NOMO-1 treated with DMSO at 0.1 percent for 48 hours (cell line): ENCODE data around the gene GALM.
"Not testable (repeated sequence)": the region's sequence is repeated elsewhere in the genome, so short reads cannot be mapped to it uniquely, and the experiment has no call there.

ENCODE experiments used
- DNase-seq: peaks from one replicate; lab custom pipeline; 2025; ENCODE audit not compliant: unreplicated experiment; lab: John Stamatoyannopoulos, UW

GALM gene

DNA sequence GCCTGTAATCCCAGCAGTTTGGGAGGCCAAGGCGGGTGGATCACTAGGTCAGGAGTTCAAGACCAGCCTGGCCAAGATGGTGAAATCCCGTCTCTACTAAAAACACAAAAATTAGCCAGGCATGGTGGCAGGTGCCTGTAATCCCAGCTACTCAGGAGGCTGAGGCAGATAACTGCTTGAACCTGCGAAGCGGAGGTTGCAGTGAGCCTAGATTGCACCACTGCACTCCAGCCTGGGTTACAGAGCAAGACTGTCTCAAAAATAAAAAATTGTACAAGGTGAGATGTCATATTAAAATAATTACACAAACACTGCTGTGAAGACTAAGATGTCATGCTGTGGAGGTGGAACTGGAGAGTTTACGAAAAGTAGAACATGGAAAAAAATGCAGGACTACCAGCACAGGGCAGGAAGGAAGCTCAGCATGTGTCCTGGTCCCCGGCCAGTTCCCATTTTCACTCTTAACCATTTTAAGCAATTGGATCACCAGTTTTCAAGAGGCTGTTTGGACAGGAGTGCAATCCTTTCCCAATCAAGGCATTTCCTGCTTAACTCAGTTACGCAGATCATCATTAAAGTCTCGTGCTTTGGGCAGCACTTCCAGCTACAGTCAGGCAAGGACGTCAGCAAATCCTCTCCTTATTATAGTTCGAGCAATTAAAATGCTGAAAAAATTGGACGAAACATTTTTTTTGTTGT, 71.2 kb downstream of the GALM start:
- peak; percentile 19 for DNase-seq

DNA sequence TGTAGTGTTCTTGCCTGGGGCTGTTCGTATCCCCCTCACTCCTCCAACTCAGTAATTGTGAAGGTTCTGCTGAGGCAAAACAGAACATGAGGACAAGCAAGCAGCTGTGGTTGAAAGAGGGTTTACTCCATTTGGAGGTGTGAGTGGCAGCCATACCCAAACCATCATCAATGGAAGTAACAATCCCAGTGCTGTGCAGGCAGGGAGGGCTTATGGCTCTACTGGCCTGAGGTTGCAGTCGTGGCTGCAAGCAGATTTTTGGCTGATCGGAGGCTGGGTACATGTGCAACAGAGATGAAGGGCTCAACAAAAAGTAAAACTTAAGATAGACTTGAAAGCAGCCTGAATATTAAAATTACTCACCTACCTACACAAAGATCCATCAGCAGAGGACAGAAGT, 72.0 kb downstream of the GALM start:
- no peak for DNase-seq

DNA sequence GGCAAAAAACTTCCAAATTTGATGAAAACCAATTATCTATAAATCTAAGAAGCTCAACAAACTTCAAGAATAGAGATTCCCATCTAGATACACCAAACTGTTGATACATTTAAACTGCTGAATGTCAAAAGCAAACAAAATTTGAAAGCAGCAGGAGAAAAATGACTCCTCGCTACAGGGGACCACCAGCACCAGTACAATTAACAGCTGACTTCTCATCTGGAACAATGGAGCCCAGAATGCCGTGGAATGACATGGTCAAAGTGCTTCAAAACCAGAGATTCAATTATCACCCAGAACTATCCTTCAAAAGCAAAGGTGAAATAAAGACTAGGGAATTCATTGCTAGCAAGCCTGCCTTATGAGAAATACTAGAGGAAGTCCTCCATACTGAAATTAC, 73.6 kb downstream of the GALM start:
- no peak for DNase-seq

DNA sequence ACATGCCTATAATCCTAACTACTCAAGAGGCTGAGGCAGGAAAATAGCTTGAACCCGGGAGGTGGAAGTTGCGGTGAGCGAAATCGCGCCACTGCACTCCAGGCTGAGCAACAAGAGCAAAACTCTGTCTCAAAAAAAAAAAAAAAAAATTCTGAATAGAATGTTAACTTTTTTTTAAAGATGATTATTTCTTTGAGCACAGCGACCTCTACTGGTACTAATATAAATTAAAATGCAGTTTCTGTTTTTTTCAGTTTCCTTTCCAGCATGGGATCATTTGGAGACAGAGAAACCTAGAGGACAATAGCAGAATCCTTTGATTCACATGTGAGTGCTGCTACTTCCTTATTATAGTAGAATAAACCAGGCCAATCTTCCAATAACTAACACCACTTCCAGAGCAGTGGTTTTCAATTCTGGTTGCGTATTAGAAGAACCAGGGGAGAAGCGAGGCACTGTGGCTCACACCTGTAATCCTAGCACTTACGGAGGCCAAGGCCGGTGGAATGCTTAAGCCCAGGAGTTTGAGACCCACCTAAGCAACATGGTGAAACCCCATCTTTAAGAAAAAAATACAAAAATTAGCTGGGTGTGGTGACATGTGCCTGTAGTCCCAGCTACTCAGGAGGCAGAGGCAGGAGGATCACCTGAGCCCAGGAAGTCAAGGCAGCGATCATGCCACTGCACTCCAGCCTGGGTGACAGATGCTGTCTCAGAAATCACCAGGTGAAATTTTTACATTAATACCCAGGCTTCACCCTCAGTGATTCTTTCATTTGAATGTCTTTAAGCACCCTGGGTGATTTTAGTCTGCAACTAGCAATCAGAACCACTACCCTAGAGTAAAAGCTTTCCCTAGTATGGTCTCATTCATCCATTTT, 75.2 kb downstream of the GALM start:
- peak; percentile 77 for DNase-seq

DNA sequence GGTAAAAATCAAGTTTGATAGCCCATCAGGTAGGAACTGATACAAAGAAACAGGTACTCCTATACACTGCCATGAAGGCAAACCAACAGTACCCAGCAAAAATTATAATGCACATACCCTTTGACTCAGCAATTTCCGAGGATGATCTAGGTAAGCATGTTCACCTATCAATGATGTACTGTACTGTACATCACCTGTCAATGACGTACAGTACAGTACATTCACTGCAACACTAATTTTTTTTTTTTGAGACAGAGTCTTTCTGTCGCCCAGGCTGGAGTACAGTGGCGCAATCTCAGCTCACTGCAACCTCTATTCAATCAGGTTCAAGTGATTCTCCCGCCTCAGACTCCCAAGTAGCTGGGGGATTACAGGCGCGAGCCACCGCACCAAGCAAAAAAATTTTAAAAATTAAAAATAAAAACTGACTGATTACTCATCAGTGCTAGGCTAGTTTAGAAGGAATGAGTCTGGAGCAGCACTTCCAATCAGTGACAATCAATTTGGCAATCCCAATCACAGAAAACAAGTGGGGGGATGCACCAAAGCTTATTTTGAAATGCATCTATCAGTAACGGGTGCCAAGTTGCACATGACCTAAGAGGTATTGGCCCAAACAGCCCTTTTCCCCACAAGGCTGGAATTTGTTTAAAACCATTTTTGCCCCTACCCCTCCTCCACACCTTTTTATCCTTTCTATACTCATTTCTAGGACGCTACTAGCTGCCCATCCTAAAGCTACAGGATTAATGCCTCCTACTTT, 77.1 kb downstream of the GALM start:
- no peak for DNase-seq

DNA sequence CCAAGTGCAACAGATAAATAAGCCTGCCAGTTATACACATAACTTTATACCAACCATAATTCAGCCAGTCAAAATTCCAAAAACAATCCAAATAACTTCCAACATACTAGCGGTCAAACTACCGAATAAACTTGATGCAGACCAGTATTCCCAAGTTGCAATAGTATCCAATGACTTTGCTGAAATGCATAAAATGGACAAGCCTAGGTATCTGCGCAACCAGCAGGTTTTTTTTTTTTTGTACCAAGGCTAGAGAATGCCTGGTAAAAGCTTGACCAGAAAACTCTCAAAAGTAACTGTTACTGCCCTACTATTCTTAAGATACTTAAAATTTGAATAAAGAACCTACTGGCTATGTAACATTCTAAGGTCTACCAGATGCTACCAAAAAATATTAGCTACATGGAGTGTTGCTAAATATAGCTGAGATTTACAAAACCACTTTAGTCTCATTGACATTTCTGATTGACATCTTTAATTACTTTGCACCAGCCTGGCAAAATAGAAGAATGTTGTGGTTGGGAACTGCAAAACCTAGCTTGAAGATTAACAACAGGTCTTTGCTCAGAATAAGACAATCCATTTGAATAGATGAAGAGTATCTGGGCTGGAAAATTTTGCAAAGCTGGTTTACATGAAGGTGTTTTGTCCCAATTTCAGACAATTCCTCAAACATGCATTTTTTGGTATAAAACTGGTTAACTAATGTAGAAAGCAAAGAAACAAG, 77.9 kb downstream of the GALM start:
- DNase-seq, result no peak

DNA sequence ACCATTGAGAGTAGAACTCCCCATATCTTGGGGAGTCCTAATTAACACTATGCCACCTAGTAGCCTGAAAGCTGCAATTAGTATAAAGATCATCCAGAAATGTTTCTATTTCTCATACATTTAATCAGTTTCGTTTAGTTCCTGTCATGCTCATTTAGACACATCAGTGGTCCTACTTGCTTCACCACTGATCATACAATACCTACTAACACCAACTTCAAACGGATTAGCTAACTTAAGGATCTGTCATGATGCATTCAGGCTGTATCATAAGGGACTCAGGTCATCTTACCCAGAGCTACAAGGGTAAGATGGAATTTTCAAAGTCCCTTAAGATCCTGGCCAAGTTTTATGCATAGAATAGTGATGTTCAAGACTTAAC, 78.5 kb downstream of the GALM start:
- DNase-seq, result no peak

DNA sequence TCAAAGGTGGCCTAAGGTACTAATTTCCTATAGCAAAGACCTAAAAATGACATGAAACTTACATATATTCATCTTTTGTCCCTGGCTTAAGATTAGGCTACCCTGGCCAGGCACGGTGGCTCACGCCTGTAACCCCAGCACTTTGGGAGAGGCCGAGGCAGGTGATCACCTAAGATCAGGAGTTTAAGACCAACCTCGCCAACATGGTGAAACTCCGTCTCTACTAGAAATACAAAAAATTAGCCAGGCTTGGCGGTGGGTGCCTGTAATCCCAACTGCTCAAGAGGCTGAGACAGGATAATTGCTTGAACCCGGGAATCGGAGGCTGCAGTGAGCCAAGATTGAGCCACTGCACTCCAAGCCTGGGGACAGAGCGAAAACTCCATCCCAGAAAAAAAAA, 79.4 kb downstream of the GALM start:
- no peak for DNase-seq

DNA sequence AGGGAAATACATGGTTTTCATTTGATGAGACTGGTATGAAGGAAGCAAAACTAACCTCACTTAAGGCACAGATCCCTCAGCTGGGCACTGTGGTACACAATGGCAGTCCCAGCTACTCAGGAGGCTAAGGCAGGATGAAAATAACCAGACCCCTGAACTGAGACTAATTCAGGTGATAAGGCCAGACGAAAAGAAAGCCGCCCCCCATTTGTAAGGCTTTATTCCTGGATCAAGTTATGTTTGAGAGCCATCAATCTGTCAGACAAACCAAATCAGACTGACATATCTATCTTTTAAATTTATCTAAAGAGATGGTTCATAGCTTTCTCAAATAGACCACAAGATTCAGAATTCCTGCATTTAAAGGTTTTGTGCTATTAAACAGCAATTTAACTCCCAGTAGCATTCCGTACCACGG, 81.1 kb downstream of the GALM start:
- no peak for DNase-seq

DNA sequence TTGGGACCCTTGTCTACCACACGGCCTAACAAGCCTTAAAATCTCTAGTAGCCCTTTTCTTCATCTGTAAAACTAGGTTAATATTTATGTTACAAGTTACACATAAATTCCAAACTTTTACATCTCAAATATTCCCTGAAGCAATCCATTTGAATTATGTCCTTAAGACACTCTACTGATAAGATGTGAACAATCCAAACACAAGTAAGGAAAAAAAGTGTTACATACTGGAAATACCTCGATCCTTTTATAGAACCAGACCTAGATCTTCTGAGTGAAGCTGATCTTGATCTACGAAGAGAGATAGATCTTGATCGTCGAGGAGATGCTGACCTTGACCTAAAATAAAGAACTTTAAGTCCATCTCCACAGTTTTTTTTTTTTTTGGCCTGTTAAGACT, 81.9 kb downstream of the GALM start:
- DNase-seq, result no peak

DNA sequence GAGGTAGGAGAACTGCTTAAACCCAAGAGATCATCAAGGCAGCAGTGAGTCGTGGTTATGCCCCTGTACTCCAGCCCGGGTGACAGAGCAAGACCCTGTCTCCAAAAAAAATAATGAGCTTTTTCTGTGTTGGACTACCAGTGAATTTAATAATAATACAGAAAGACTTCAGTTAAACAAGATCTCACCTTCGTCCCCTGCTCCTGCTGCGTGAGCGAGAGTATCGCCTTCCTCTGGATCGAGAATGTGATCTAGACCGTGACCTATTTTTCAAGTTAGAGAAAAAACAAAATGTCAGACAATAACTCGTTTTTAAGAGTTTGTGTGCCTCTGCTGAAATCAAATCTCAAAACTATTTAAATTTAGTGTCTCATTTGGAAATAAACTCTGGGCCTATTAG, 82.5 kb downstream of the GALM start:
- DNase-seq, result no peak

DNA sequence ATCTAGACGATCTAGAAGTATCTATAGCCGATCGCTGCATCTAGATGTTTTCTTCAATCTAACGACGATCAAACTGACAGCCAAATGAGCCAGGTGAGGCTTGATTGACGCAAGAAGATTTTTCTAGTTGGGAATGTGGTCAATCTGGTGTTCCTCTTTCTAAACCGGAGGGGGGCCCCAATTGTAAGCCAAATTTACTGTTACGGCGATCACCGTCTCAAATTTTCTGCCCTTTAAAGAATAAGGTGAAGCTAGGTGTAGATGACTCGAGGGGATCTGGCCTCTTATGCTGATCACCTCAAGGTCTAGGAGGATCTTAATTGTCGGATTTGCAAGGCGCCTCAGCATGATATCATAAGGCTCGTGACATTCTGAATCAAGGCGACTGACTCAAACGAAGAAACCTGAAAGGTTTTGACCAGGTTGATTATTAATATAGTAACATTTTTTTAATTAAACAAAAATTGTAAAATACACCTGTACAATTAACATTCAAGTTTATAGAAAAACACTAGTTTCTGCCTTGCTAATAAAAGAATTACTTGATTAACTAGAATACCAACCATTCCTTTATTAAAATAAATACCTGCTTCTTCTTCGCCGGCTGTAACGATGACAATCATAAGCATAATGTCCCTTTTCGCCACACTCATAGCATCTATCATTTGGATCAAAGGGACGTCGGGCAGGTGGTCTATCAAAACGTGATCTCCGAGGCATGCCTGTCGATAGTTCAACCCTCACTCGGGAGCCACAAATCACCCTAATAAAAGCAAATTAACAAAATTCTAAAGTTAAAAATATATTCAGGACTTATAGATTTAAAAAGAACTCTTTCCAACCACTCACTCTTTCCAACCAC, 83.3 kb downstream of the GALM start:
- no peak for DNase-seq

DNA sequence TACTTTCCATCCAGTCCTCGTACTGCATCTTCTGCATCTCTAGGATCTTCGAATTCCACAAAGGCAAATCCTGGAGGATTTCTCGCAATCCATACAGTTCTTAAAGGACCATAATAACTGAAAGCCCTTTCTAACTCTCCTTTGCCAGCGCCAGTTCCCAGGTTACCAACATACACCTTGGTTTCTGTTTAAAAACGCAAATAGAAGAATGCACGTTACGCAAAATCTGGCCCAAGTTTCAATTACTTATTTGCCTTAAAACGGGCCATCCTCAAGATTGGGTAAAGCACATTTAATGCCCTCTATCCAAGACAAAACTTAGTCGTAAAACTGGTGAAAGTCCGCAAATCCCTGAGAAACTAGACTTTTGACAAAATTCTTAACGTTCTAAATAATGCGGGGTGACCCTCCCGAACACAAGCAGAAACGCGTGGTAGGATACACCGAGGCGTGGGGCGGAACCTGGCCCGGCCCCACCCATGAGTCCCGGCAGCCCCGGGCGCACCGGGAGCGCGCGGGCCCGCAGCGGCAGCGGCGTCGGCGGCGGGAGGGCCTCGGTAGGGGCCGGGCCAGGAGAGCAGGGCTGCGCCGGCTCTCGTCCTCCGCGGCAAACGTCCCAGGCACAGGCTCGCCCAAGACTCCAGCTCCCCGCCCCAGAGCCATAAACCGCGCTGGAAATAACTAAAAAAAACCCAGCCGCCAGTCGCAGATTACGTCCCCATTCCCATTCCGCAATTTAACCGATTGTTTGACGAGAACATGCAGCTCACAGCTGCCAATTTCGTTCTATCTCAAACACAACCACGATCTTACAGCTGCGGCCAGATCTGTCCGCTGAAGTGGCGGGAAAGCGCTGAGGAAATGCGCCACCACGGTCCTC, 84.3 kb downstream of the GALM start:
- DNase-seq, result peak; percentile 53

DNA sequence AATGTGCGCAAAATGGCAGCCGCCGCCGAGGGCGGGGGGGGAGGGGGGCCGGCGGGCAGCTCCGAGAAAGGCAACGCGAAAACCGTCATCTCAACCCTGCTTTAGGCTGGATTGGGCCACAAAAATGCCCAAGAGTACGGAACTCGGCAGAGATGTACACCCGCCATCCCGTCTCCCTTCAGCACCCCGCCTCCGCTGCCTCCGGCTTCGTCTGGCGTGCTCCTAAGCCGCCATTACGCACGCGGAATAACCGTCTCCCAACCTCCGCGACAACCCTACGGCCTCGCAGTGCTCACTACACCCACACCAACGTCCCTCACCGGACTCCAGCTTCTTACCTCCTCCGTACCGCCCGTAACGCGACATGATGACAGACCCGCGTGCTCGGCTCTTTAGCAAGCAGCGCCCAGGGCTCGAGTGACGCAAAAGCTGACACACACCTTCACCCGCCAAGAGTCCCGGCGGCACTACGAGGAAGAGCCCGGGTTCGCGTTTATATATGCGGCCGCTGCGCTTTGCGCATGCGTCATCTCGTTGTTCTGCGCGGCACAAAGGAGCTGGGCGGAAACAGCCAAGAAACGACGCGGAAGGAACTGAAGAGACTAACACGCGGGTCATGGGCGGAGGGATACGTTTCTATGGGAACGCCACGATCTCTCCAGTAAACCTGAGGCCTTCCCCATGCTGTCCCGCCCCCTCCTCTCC, 85.1 kb downstream of the GALM start, which contains the start of gene SRSF7:
SRSF7 (minus strand) TSS at position 471 of the 705 bp plus-strand sequence; CDS start at position 366, 105 bp downstream.
- peak; percentile 96 for DNase-seq

DNA sequence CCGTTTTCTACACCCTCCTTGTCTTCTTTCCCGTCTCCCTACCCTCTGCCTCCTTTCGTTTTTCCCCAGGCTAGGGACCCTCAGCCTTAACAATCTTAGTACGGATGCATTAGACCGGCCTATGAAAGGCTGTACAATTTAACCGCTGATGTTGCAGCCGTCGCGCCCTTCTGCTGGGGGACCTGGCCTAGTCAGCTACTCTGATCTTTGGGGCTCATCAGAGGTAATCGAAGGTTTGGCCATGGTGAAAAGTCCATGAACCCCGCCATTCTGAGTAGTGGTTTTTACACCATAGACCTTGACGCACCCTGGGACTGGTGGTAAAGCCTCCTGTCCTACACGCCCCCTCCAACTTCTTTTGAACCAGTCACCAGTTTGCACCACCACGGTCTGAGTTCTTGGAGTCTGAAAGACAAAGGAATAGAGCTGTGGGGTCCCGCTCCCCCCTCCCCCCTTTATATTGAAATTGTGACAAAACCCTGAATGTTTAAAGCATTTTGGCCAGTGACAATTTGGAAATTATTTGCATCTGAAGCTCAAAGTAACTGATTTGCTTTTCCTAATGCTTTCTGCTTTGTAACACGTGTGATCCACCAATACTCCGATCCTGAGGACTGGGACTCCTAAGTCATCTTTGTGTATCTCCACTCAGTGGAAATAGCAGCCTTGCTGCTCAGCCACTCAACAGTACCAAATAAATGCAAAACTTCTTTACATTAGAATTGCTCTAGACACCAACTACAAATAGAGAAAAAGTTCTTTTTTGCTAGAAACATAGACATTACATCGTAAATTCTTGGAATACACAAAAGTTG, 85.9 kb downstream of the GALM start:
- DNase-seq, result no peak

DNA sequence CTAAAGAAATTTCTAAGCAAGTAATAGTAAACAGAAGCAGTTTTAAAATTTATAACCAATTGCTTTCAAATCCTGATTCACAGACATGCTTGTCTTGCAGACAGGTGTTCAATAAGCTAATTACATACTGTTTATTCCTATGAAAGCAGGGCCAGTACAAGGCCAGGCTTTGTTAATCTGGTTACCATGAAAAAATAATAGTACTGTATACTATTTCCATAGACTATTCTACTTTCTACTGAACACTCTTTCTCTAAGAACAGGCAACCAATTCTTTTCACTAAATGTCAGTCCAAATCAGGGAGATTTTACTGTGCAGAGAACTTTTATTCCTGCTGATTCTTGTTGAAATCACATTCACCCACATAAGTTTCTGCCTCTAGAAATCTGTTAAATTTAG, 88.1 kb downstream of the GALM start:
- DNase-seq, result no peak

DNA sequence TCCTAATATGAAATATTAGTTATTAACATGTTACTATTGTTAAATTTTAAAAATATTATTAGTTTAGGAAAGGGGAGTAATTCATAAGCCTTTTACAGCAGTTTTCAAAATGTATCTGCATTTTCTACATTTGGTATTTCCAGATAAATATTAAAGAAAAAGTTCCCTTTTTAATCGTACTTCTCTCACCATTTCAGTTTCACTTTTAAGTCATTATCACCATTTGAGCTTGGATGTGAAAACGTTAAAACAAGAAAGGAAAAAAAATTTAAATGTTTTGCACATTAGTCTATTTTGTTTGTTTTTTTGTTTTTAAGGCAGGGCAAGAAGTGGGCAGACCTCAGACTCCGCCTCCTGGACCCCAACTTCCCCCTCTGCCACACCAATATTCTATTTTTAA, 88.6 kb downstream of the GALM start:
- no peak for DNase-seq

DNA sequence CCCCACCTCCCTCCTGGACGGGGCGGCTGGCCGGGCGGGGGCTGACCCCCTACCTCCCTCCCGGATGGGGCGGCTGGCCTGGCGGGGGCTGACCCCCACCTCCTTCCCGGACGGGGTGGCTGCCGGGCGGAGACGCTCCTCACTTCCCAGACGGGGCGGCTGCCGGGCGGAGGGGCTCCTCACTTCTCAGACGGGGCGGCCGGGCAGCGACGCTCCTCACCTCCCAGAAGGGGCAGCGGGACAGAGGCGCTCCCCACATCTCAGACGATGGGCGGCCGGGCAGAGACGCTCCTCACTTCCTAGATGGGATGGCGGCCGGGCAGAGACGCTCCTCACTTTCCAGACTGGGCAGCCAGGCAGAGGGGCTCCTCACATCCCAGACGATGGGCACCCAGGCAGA, 90.0 kb downstream of the GALM start:
- not testable (repeated sequence) for DNase-seq
